ACC112 (cell line): ENCODE data around the gene KLHL22.

Experiments used
- H2AFZ ChIP-seq: fragments of 200-600 bp; sonication (generic); one replicate; pipeline ENCODE4 v1.6.0; 2017; ENCODE audit warnings: antibody characterized with exemption, low read length; ENCODE audit not compliant: unreplicated experiment
- H3K27ac ChIP-seq: fragments of 200-600 bp; sonication (generic); 2 replicates; pipeline ENCODE4 v1.5.1; 2014; ENCODE audit warnings: low read depth, mild to moderate bottlenecking, antibody characterized with exemption, low read length, moderate library complexity
- H3K27me3 ChIP-seq: fragments of 200-600 bp; sonication (generic); 2 replicates; pipeline ENCODE4 v1.6.1; 2014; ENCODE audit warnings: mild to moderate bottlenecking, antibody characterized with exemption, low read length, moderate library complexity, mixed read lengths; ENCODE audit not compliant: insufficient read depth
- H3K36me3 ChIP-seq: fragments of 200-600 bp; sonication (generic); 2 replicates; pipeline ENCODE4 v1.6.1; 2016; ENCODE audit warnings: mild to moderate bottlenecking, antibody characterized with exemption, low read length, moderate library complexity, mixed read lengths; ENCODE audit not compliant: insufficient read depth
- H3K4me1 ChIP-seq: fragments of 200-600 bp; sonication (generic); one replicate; pipeline ENCODE4 v1.6.1; 2016; ENCODE audit warnings: low read length, mixed read lengths; ENCODE audit not compliant: insufficient read depth, unreplicated experiment, control insufficient read depth
- H3K4me3 ChIP-seq: fragments of 200-600 bp; sonication (generic); 2 replicates; pipeline ENCODE4 v1.5.1; 2014; ENCODE audit warnings: mild to moderate bottlenecking, low read depth, low read length
- H3K79me2 ChIP-seq: fragments of 200-600 bp; sonication (generic); one replicate; pipeline ENCODE4 v1.6.0; 2016; ENCODE audit warnings: low read length; ENCODE audit not compliant: control insufficient read depth, unreplicated experiment, insufficient read depth

KLHL22 gene

GRCh38 chr22:20405291-20405930, 90.2 kb downstream of the KLHL22 start:
- no peaks in the 10 kb centered on the region for H3K27me3 ChIP-seq
- H3K4me1 ChIP-seq, result no peaks in the 10 kb centered on the region
- no peak overlapping the region for H2AFZ ChIP-seq
- no peak overlapping the region for H3K27ac ChIP-seq
- no peaks in the 10 kb centered on the region for H3K79me2 ChIP-seq
- H3K4me3 ChIP-seq, result no peak overlapping the region
- H3K36me3 ChIP-seq, result no peaks in the 10 kb centered on the region

- H3K27me3 ChIP-seq, result no peaks in the 10 kb centered on the region
- no peaks in the 10 kb centered on the region for H3K36me3 ChIP-seq
- no peaks in the 10 kb centered on the region for H3K79me2 ChIP-seq
These were observed 90.7 kb downstream of the KLHL22 start for GRCh38 chr22:20404881-20405280.

DNA sequence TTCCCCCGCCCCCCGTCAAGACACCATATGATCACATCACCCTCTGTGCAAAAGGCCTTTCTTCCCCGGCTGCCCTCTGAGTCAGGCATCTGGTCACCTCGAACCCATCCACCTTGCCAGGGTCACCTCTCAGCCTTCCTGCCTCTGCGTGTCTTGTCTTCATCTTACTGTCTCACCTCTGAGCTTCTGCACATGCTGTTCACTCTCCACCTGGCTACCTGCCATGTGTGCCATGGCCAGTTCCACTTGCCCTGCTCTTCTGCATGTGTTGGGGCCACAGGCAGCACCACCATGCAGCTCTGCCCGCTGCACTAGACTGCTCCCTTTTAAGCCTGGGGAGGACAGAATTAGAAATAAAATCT, 91.8 kb downstream of the KLHL22 start:
- Histone ChIP-seq H3K79me2 (no peaks in the 10 kb centered on the region), H3K27me3 (no peaks in the 10 kb centered on the region), H3K4me3 (no peak overlapping the region), H2AFZ (no peak overlapping the region), H3K4me1 (no peaks in the 10 kb centered on the region), H3K27ac (no peak overlapping the region), H3K36me3 (no peaks in the 10 kb centered on the region)

More at GRCh38 chr22:20404881-20405280, 90.7 kb downstream of the KLHL22 start:
- H2AFZ ChIP-seq, result no peak overlapping the region
- H3K4me1 ChIP-seq, result no peaks in the 10 kb centered on the region
- no peak overlapping the region for H3K4me3 ChIP-seq
- H3K27ac ChIP-seq, result no peak overlapping the region

DNA sequence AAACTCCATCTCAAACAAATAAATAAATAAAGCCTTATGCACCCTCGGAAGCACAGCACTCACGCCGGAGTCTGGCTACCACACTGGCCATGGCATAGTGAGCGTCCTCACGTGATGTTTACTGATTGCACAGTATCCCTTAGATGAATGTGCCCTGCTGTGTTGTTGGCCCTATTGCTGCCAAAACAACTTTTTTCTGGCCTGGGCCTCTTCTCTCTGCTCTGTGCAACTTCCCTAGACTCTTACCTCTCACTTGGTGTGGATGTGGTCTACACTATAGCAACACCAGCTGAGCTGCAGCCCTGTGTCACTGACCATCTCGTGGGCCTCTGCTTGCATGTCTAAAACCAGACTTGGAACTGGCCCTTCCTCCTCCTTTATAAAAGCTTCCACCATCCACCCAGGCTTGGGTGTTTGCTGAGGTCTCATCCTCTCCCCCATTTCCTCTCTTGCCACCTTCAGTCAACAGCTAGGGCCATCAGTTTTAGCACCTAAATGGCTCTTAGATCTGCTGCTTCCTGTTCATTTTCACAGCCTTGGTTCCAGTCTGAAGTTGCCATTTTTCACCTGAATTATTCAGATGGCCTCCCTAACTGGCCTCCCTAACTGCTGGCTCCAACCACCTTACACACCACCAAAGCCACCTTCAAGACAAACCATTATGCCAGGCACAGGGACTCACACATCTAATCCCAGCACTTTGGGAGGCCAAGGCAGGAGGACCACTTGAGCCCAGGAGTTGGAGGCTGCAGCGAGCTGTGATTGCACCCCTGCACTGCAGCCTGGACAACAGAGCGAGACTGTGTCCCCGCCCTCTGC, 92.4 kb downstream of the KLHL22 start:
- no peaks in the 10 kb centered on the region for H3K36me3 ChIP-seq
- H3K27me3 ChIP-seq, result no peaks in the 10 kb centered on the region
- H3K4me1 ChIP-seq, result no peaks in the 10 kb centered on the region
- no peak overlapping the region for H2AFZ ChIP-seq
- H3K4me3 ChIP-seq, result no peak overlapping the region
- H3K79me2 ChIP-seq, result no peaks in the 10 kb centered on the region
- H3K27ac ChIP-seq, result no peak overlapping the region

GRCh38 chr22:20401376-20402014, 94.1 kb downstream of the KLHL22 start:
- Histone ChIP-seq H3K79me2 (no peaks in the 10 kb centered on the region), H3K4me1 (no peaks in the 10 kb centered on the region), H3K27me3 (no peaks in the 10 kb centered on the region), H2AFZ (no peak overlapping the region), H3K27ac (no peak overlapping the region), H3K4me3 (no peak overlapping the region), H3K36me3 (no peaks in the 10 kb centered on the region)

- H3K79me2 ChIP-seq, result no peaks in the 10 kb centered on the region
- no peaks in the 10 kb centered on the region for H3K36me3 ChIP-seq
- H2AFZ ChIP-seq, result no peak overlapping the region
- H3K27me3 ChIP-seq, result no peaks in the 10 kb centered on the region
- H3K4me1 ChIP-seq, result no peaks in the 10 kb centered on the region
- no peak overlapping the region for H3K27ac ChIP-seq
- H3K4me3 ChIP-seq, result no peak overlapping the region
These were observed 94.8 kb downstream of the KLHL22 start for GRCh38 chr22:20400606-20401375.

- Histone ChIP-seq H3K4me1 (peaks cover 3% of the 10 kb centered on the region), H3K36me3 (no peaks in the 10 kb centered on the region), H3K79me2 (no peaks in the 10 kb centered on the region), H3K27me3 (no peaks in the 10 kb centered on the region), H2AFZ (no peak overlapping the region), H3K27ac (no peak overlapping the region), H3K4me3 (no peak overlapping the region)
These were observed 95.6 kb downstream of the KLHL22 start for GRCh38 chr22:20399866-20400605.

- H3K4me3 ChIP-seq, result no peak overlapping the region
- no peak overlapping the region for H3K27ac ChIP-seq
- H2AFZ ChIP-seq, result no peak overlapping the region
- no peaks in the 10 kb centered on the region for H3K79me2 ChIP-seq
- no peaks in the 10 kb centered on the region for H3K27me3 ChIP-seq
- no peaks in the 10 kb centered on the region for H3K36me3 ChIP-seq
- peaks cover 6% of the 10 kb centered on the region for H3K4me1 ChIP-seq
These were observed 97.2 kb downstream of the KLHL22 start for GRCh38 chr22:20398420-20398819.

GRCh38 chr22:20397498-20397897, 98.1 kb downstream of the KLHL22 start:
- no peak overlapping the region for H2AFZ ChIP-seq
- no peak overlapping the region for H3K4me3 ChIP-seq
- no peaks in the 10 kb centered on the region for H3K79me2 ChIP-seq
- H3K27ac ChIP-seq, result no peak overlapping the region
- no peaks in the 10 kb centered on the region for H3K36me3 ChIP-seq
- peaks cover 7% of the 10 kb centered on the region for H3K4me1 ChIP-seq
- no peaks in the 10 kb centered on the region for H3K27me3 ChIP-seq

- no peaks in the 10 kb centered on the region for H3K27me3 ChIP-seq
- no peak overlapping the region for H2AFZ ChIP-seq
- no peaks in the 10 kb centered on the region for H3K36me3 ChIP-seq
- H3K79me2 ChIP-seq, result no peaks in the 10 kb centered on the region
- no peak overlapping the region for H3K27ac ChIP-seq
- H3K4me3 ChIP-seq, result no peak overlapping the region
- H3K4me1 ChIP-seq, result peaks cover 7% of the 10 kb centered on the region
These were observed 99.0 kb downstream of the KLHL22 start for GRCh38 chr22:20396639-20397038.
